ENCODE data around the gene ENTHD1.
A peak's percentile ranks its signal among the peaks of the same experiment; 100 is the strongest.
"Not testable (repeated sequence)": the region's sequence is repeated elsewhere in the genome, so short reads cannot be mapped to it uniquely, and the experiment has no call there.

The ENTHD1 gene

DNA sequence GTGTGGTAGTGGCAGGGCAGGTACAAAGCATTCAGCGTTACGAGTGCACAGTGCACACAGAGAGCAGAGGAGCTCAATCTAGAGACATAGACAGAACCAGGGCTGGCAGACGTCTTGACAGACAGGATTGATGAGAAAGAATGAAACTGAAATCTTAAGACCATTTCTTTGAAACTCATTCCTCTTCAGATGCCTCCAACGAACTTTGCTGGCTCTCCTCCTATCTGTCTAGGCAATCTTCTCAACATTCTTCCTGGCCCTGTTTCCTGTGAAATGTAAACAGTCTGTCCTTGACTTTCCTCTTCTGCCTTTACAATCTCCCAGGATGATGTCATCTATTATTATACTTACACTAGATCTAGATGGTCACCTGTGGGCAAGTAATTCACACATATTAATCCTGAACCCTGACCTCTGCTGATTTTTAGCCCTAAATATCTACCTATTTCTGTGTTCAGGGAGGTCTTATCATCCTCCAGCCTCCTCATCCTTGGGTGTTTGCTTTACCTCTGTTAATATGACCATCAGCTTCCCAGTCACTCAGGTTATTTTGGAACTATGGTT is 119.5 kb downstream of the ENTHD1 start:
- DNase-seq: peak in 3 of 6 experiments; percentile 18 to 29 (median 28)

DNA sequence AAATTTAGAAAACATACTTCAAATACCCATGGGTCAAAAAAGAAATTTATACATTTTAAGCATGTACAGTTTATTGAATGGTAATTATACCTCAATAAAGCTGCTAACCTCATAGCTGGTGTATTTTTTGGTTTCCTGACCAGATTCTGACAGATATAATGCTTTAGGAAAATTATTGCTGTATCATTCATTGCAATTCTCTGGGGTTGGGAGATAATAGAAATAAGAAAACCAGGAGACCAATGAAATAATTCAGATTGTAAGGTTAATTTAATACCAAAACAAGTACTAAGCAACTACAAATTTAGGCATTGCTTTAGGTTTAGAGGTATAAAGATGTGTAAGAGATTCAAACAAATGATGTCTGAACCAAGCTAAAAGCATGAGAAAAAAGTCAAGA is 120.1 kb downstream of the ENTHD1 start:
- DNase-seq: no peak

DNA sequence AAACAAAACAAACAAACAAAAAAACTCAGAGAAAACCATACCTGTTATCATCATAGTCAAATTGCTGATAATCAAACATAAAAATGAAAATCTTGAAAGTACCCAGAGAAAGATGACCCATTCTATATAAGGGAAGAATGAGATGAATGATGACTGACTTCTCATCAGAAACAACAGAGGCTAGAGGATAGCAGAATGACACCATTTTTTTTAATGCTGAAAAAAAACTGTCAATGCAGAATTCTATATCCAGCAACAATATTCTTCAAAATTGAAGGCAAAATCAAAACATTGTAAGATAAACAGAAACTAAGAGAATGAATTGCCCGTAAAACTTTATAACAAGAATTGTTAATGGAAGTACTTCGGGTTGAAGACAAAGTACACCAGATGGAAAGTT is 122.1 kb downstream of the ENTHD1 start:
- DNase-seq: no peak

DNA sequence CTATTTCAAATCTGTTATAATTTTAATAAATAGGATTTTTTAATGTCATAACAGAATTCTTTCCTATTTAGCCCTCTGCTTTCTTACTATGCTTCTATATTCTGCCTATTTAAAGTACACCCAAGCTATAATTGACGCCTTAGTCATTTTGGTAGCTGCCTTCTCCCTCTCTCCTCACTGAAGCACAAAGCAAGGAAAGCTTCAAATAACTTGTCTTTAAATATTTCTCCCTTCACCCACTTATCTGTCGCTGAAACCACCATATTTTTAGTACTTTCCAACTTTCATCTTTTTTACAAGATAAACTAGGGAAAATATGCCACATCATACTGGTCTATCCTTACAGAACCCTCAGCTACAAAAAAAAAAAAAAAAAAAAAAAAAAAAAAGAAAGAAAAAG is 127.9 kb downstream of the ENTHD1 start:
- DNase-seq: no peak

DNA sequence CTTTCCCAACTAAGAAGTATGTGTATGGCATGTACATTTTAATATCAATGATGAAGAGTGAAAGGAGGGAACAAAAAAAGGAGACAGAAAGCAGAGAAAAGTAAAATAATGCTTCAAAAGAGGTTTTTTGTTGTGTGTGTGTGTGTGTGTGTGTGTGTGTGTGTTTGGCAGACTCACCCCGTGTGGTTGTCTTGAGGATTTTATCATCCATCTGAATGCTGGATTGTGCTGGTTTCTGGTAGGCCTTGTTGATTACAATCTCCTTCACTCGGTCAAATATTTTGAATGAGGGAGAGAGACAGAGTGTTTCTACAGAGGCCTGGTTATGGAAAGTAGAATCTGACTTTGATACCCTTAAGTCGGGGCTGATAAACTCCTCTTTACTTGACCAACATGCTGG is 128.5 kb downstream of the ENTHD1 start:
- no peak for DNase-seq

DNA sequence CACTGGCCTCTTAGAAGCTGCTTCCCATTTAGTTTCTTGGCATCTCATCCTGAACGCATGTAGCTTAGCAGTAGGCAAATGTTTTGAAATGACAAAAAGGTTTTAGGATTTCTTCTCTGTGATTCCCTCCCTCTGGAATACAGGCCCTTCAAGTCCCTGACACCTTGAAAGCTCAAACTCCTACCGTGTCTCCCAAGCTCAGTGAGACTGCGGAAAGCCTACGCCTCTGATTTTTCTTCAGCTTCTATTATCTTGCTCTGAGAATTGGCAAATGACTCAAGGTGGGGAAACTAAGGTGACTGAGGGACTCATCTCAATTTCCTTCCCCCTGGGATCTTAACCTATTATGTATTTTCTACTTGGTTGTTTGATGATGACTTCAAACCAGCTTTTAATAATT is 130.3 kb downstream of the ENTHD1 start:
- no peak for DNase-seq

DNA sequence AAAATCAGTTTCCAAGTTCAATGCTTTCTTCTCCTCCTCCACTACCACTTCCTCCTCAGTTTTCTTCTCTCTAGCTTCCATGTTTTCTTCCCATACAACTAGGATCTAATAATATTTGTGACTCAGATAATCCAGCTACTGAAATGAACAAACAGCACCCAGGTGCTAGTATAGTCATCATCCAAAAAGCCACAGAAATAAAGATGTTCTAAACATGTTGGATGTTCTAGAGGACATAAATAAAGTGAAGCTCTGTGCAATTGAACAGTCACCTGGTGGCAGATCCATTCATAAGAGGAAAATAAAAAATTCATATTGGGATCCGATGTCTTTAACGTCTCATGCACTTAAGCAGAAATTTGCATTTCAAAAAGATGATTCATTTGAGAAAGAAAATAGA is 142.8 kb downstream of the ENTHD1 start:
- no peak for DNase-seq

DNA sequence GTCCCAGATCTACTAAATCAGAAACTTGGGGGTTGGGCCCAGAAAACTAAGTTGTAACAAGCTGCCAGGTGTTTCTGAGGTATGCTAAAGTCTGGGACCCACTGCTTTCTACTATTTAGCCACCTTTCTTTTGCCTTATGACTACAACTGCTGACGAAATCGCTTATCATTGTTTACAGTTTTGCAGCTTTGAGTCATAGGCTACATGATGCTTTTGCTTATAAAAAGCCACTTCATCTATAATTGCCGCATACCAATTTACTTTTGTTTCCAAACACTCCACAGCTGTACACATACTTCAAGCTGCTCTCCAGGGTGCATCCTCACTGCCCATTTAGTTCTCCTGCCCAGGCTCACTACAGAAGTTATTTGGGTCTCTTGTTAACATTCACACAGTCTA is 144.7 kb downstream of the ENTHD1 start:
- DNase-seq: no peak

DNA sequence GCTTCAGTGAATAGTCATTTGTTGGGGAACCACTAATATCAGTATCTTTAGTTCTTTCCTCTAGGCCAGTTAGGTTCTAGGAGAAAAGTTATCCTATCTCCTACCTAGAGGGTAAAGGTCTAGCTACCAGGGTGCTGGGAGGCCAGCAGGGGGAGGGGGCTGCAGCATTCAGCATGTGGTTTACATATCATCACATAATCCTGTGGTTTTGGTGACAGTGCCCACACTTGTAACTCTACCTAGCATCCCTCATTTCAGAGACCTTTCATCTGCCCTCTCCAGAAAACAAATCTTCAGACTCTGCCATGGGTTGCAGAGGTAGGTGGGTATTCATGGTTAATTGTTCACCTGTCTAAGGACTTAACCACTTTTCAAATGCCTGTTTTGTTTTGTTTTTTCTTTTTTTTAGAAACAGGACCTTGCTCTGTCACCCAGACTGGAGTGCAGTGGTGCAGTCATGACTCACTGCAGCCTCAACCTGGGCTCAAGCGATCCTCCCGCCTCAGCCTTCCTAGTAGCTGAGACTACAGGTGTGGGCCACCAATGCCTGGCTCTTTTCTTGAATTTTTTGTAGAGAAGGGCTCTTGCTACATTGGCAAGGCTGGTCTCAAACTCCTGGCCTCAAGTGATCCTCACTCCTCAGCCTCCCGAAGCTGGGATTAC is 146.8 kb downstream of the ENTHD1 start:
- DNase-seq: no peak

DNA sequence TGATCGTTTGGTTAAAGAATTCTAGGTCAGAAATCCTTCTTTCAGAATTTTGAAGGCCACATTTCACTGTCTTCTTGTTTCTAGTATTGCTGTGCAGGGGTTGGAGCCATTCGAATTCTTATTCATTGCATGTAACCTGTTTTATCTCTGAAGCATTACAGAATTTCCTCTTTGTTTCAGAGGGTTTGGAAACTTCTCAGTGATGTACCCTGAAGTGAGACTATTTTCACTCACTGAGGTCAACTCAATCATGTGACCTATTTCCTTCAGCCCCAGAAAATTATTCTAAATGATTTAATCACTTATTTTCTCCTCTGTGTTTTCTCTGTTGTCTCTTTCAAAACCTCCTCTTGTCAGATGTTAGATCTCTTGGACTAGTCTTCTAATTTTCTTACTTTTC is 147.8 kb downstream of the ENTHD1 start:
- no peak for DNase-seq

DNA sequence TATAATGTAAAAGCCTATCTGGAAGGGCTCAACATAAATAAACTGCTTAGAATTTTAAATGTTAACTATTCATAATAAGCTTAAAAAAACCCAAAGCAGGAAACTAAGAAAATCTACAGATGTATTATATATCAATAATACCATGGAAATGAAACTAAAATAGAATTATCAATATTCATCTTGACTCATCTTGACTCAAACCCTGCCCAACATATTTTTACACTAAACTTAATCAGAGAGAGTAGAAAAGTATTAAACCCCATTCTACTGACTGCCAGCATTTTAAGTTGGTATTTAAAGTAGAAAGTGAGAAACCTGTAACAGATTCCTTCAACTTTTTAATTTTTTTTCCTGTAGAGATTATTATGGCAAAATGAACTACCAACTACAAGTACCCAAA is 149.2 kb downstream of the ENTHD1 start:
- DNase-seq: no peak

DNA sequence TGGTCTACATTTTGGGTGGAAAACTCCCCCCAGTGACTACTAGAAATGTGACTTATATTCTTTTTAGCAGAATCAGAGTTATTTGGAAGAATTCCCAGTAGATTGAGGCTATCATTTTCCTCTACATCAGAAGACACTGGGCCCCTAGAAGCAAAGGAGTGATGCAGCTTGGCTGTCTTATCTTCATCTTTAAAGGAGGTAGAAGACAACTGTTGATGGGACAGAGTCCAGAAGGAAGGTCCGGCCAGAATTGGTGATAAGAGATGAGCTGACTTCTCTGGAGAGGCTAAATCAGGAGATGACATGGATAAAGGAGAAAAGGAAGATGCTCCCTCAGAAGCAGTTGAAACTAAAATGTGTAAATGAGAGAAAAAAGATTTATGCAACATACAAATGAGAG is 149.6 kb downstream of the ENTHD1 start:
- no peak for DNase-seq

DNA sequence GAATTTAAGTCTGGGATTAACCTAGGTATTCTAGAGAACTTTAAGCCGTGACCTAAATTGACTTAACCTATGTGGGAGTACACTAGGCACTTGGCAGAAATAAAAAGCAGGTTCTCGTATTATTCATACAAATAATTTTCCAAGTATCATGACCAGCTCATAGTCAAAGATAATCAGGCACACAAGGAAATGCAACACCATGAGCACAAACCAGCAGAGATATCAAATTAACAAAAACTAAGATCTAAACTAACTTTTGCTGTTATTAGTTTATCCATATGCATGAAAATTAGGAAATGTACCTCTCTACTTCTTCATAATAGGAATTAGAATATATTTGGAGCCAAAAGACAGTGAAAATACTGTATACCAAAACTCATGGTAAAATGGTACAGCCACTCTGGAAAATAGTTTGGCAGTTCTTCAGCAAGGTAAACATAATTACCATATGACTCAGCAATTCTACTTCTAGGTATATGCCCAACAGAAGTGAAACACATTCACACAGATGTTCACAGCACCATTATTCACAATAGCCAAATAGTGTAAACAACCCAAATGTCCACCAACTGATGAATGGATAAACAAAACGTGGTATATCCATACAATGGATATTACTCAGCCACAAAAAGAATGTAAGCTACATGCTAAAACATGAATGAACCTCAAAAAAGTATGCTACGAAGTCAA is 154.1 kb downstream of the ENTHD1 start:
- no peak for DNase-seq

DNA sequence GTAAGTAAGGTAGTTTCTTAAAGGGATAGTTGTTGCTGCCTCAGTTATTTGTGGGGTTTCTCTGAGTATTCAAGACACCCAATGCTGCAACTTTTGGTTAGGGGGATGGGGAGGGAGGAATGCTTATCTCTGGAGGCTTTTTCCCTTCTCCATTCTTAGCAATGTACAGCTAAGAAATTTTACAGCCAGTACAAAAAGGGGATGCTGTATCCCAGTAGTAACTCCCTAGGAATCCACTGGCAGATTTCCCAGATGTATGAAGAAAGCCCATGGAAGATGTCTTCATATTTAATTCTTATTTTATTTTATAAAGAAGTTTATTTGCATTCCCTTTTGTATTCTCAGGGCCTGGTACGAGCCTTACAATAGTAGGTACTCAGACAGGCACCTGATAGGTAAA is 154.8 kb downstream of the ENTHD1 start:
- no peak for DNase-seq

DNA sequence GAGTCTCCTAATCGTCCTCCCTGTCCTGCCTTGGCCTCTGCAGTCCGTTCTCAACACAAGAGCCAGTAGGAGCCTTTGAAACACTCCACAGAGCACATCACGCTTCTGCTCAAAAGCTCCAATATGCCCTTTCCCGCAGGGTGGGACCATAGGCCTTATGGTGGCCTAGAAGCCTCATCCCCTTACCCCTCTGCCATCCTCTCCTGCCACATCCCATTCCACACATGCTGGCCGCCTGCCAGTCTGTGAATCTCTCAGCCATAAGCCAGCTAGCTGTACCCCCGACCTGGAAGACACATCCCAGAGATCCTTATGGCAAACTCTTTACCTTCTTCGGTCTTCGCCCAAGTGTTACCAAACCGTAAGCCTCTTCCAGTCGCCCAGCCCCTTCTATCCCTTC is 157.8 kb downstream of the ENTHD1 start:
- DNase-seq: no peak

DNA sequence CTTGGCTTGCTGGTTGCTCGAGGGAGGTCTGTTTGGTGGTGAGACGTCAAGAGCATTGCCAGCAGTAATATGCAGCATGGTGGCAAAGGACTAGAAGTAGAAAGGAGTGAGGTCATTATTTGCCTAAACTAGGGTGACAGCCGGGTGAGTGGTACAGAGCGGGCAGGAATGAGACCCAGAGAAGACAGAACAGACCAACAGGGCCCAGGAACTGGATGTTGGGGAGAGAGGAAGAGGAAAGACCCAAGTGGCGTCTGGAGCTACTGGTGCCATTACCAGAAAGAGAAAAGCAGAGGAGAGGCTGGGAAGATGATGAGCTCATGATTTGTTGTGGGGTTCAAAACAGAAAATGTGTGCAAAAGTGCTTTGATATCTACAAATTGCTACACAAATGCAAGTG is 158.7 kb downstream of the ENTHD1 start:
- no peak for DNase-seq

DNA sequence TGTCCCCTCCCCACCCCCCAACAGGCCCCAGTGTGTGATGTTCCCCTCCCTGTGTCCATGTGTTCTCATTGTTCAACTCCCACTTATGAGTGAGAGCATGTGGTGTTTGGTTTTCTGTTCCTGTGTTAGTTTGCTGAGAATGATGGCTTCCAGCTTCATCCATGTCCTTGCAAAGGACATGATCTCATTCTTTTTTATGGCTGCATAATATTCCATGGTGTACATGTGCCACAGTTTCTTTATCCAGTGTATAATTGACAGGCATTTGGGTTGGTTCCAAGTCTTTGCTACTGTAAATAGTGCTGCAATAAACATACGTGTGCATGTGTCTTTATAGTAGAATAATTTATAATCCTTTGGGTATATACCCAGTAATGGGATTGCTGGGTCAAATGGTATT is 159.5 kb downstream of the ENTHD1 start:
- not testable (repeated sequence) for DNase-seq

DNA sequence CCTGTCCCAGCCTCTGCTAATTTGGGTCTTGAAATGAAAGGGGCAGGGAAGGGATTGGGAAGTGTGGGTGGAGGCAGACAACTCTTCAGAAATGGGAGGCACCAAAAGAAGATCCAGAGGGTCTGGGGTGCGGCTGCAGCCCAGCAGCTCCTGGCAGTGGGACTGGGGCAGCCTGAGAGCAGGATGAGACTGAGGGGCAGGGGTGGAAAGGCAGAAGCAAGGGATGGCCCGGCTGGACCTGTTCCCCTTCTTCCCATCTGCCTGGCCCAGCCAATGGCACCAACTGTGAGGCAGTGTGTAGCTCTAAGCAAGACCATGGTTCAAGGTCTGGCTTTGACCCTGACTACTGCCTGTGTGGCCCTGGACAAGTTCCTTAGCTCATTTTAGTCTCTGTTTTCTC is 160.4 kb downstream of the ENTHD1 start:
- DNase-seq: no peak

DNA sequence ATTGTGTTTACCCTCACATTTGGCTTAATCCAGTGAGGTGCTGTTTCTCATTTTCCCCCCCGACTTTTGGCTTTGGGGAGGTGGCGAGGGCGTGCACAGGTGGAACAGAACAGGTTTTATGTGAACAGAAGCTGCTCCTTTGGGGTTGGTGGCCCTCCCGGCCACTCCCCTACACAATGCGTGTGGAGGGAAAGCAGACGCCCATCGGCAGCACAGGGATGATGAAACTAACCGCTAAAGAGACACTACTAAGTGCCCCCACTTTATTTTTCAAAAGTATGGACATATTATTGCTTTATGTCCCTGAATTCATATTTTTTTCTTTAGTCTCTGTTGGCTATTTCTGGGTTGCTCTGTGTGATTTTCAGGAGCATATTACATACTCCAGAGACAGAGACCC is 160.9 kb downstream of the ENTHD1 start:
- DNase-seq: no peak

DNA sequence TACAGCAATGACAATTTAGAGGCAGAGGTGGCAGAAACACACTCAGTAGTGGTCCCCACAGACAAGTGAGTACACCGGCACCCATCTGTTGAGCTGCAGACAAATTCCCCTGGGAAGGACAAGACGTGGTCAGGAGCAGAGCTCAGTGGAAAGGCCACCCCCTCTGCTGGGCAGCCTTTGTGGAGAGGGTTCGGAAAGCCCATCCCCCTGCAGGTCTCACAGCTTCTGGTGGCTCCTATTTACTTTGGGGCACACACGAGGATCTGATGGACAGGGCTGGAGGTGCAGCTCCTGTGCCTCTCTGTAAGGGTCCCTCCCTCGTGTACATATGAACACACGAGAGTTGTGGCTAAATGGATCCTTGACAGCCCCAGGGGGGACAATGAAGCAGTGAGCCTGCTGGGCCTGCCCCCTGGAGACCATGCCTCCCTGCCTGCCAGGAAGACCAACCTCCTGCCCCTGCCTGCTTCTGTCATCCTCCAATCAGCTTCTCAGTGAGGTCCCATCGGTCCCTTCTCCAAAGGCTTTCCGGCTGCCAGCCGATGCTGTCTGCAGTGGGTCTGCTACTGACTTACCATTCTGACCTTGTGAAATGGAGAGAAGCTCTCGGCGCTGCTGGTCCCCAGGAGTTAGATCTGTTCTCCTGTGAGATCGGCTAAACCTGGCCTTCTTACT is 161.5 kb downstream of the ENTHD1 start:
- DNase-seq: no peak

DNA sequence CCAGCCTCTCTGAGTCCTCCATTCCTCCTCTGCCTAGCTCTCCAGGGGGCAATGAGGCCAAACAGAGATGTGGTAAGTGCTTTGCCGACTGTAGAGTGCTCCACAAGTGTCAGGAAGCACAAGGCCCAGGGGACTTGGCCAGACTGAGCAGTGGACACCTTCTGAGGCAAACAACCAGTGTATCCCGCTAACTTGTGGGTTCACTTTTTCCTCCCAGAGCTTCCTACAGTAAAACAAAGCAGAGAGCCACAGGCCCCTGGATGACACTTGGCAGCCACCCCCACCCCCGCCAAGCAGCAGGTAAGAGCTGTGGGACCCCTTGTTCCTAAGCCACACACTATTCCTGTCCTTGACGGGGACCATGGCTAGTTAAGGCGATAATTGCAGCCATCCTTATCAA is 162.1 kb downstream of the ENTHD1 start:
- no peak for DNase-seq

DNA sequence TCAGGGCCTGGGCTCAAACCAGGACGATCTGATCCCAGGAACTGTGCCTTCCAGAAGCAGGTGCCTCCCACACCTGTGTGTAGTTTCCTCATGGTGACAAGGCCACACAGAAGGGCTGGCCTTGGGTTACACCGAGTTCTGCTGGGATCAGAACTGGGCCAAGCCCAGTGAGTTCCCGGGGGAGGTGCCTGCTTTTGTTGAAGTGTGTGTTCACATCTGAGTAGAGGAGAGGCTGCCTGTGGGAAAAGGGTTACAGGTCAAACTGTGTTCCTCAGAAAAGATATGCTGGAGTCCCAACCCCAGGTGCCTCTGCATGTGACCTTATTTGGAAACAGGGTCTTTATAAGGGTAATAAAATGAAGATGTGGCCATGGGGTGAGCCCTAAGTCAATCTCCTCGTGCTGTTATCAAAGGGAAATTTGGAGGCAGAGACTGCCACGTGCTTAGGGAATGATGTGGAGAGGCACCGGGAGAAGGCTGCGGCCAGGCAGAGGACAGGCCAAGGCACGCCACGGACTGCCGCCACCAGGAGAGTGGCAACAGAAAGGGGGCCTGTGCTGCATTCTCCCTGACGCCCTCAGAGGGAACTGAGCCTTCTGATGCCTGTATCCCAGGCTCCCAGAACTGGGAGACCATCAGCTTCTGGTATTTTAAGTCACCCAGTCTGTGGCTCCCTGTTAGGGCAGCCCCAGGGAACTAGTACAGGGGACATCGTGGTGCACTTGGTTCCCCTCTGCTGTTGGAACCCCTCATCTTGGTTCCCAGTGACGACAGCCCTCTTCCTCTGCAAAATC is 164.2 kb downstream of the ENTHD1 start:
- DNase-seq: no peak

DNA sequence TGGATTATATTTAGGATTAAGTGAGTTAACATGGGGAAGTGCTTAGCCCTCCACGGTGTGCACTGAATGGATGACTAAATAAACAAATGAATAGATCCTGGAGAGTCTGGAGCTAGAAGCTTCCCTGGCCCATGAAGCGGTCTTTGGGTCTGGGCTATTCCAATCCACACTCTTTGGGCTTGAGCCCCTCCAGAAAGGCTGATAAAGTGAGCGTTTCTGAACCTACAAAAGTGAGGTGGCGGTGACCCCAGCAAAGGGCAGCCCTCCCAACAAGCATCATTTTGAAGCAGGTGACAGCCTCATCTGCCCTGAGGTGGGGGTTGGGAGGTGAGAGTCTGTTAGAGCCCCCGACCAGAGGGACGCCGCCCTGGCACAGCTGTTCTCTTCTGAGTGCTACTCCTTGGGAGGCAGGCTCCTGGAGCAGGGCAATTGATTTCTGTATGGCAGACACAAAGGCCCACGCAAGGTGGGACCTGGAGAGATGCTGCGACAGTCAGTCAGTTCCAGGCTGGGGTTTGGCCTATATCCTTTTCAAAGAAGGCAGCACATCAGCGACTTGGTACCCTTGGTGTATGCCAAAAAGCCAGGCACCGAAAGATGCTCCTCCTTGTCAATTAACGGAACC is 165.2 kb downstream of the ENTHD1 start:
- DNase-seq: no peak

All from stimulated activated naive CD4-positive, alpha-beta T cell (primary cell).